ENCODE measurements around the gene SLC25A18. TPM values are rescaled to one million over a fixed set of nuclear protein-coding genes. Genes with fewer than 3 reads are reported as not detected.

SLC25A18 gene
- total RNA-seq, 1 donor from 2014 or later = not detected

Other genes starting within 250 kb of the SLC25A18 start
- under 0.01 TPM in 2 replicates for gene CECR2, start 194.0 kb upstream of the SLC25A18 start, total RNA-seq
- 106 and 141 TPM in 2 replicates for gene ATP6V1E1, start 65.3 kb downstream of the SLC25A18 start, total RNA-seq
- 26.0 and 28.8 TPM in 2 replicates for gene BCL2L13, start 75.3 kb downstream of the SLC25A18 start, total RNA-seq
- gene BID, start 211.0 kb downstream of the SLC25A18 start, total RNA-seq = 39.4 and 43.3 TPM in 2 replicates

Data from lung microvascular endothelial cell (primary cell).